GM21526 (cell line): ENCODE data around the gene GBX1.

Experiments
- ATAC-seq: cut with Tn5 transposase; IDR thresholded peaks from one replicate; pipeline ENCODE4 v1.9.1; 2021; ENCODE audit warnings: moderate library complexity; ENCODE audit not compliant: unreplicated experiment, low FRiP score

The GBX1 gene

DNA sequence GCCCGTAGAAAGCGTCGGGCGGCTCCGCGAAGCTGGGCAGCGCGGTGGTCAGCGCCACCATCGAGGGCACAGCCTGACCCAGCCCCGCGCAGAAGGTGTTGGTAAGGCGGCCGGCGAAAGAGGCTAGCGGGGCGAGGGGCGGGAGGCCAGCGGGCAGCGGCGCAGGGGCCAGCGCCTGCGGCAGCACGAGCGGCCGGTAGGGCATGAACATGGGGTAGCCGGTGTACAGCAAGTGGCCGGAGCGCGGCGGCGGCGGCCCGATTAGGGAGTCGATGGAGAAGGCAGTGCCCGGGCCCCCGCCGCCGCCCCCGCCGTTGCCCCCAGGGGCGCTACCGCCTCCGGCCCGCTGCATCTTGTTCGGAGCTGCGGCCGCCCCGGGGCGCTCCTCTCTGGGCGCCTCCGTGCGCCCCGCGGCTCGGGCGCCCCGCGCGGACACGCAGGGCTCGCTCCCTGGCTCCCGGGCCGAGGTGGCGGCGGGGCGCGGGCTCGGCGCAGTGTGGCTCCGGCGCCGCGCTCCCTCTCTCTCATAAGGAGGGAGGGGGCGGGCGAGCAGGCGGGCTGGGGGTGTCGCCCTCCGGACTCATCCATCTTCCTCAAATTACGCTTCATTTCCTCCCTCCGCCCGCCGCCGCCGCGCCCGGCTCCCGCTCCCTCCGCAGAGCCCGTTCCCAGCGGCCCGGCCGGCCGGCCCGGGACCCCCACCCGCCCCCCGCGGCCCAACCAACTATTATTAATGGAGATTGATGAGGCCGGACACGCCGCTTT lies at the start of gene GBX1:
Gene GBX1 (minus strand): TSS at position 498 of the 765 bp plus-strand sequence. CDS start 146 bp downstream, at position 352.
- no peak for ATAC-seq

GRCh38 chr7:151215396-151215795 lies 47.9 kb upstream of the GBX1 start:
- ATAC-seq = no peak

GRCh38 chr7:151213826-151214225 lies 46.3 kb upstream of the GBX1 start:
- ATAC-seq = no peak

DNA sequence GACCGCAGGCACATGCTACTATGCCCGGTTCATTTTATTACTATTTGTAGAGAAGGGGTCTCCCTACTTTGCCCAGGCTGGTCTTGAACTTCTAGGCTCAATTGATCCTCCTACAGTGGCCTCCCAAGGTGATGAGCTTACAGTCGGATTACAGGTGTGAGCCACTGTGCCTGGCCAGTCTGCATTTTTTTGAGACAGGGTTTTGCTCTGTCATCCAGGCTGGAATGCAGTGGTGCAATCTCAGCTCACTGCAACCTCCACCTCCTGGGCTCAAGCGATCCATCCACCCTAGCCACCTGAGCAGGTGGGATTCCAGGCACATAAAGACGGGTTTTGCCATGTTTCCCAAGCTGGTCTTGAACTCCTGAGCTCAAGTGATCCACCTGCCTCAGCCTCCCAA lies 45.1 kb upstream of the GBX1 start:
- ATAC-seq = no peak

DNA sequence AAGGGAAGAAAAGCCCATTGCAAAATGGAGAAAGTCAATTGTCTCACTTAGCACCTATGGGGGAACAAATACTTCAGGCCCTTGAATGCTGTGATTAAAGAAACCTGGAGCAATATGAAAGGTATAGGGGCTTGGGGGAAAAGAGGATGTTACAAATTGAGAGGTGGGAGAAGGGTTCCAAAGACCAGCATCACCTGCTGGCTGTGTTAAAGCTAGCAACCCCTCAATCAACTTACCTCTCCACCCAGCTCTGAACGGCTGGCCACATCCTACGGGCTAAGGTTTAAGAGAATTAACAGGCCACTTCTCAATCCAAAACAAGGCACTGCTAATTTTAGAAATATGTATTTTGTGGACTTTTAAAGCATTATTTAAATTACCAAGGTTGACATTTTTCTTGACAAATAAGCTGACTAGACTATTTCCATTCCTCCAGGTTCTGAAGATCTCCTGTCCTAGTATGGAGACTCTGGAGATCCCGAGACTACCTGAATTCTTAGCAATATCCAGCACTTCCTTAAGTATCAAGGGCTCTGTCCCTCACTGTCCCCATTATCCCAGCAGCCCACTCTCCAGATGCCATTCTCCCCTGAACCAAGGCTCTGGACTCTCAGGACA lies 43.8 kb upstream of the GBX1 start:
- no peak for ATAC-seq

GRCh38 chr7:151210087-151210854 lies 42.8 kb upstream of the GBX1 start, which contains the start of gene H2BK1:
Gene H2BK1, minus strand, starts transcription at chr7:151210488. Its CDS starts 170 bp downstream, at chr7:151210318.
- ATAC-seq = no peak

DNA sequence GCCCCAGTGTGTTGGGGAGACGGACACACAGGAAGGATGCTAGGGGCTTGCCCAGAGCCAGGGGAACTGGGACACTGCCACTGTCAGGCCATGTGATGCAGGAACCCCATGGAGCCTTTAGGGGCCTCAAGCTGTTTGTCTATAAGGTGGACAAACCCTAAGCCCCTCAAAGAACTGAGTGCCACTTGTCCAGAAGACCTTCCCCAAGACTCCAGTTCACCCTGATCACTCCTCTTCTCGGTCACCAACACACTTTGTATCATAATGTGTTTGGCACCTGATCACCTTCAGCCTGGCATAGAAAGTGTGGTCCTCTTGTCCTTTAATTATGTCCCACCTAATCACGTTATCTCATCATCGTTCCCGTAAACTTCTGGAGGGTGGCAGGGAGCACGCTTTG lies 42.1 kb upstream of the GBX1 start:
- no peak for ATAC-seq

DNA sequence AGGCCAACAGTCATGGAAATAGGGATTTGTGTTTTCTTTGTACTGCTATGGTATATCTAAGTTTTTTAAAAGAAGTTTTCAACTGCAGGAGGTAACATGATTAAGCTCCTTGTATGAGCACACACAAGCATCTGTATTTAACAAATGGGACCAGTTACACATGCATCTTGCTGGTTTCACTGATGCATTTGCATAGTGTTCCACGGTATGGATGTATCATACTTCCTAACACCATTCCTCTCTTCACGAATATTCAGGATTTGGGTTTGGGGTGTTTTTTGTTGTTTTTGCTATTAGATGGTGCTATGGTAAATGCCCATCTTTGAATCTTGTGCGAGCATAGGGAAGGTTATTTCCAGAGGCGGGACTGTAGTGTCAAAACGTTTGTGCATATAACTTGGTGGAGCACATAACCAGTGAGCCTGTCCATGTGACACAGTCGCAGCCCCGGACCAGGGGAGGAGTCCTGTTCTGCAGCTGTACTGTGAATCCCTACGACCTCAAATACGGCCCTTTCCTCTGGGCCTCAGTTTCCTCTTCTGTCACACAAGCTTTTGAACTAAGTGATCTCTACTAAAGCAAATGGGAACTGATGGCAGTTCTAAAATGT lies 40.9 kb upstream of the GBX1 start:
- no peak for ATAC-seq

GRCh38 chr7:151207804-151208203 lies 40.3 kb upstream of the GBX1 start:
- ATAC-seq = no peak

GRCh38 chr7:151207315-151207714 lies 39.8 kb upstream of the GBX1 start:
- ATAC-seq = no peak

GRCh38 chr7:151206914-151207313 lies 39.4 kb upstream of the GBX1 start:
- ATAC-seq = no peak

GRCh38 chr7:151205730-151206129 lies 38.2 kb upstream of the GBX1 start:
- ATAC-seq = no peak

DNA sequence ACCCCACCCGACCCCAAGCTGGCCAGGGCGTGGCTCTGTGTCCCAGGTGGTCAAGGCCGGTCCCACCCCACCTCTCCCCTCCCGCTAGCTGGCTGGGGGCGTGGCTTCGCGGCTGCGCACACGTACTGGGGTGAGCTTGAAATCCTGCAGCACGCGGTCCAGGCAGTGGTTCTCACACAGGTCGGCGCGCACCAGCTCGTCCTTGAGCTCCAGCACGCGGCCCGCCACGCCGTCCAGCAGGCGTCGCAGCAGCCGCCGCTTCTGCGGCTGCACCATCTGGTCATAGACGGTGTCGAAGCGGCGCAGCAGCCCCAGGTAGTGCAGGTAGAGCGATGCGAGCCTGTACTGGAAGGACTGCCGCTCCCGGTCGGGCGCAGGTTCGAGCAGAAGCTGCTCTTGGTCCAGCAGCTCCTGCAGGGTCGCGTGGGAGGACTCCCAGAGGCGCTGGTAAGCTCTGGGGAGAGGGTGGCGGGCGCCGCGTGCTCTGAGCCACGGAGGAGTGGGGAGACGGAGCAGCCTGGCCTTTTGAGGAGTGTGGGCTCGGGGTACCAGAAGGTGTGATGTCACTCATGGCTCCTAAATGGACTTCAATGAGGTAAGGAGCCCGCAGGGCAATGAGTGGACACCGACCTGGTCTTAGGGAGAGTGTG lies 37.0 kb upstream of the GBX1 start:
- ATAC-seq = no peak

- no peak for ATAC-seq
Observed at GRCh38 chr7:151202836-151203235, 35.3 kb upstream of the GBX1 start.

- no peak for ATAC-seq
Observed at GRCh38 chr7:151201751-151202150, 34.3 kb upstream of the GBX1 start.

GRCh38 chr7:151201344-151201743 lies 33.9 kb upstream of the GBX1 start:
- ATAC-seq = no peak

GRCh38 chr7:151198945-151199848 lies 31.7 kb upstream of the GBX1 start:
- no peak for ATAC-seq

DNA sequence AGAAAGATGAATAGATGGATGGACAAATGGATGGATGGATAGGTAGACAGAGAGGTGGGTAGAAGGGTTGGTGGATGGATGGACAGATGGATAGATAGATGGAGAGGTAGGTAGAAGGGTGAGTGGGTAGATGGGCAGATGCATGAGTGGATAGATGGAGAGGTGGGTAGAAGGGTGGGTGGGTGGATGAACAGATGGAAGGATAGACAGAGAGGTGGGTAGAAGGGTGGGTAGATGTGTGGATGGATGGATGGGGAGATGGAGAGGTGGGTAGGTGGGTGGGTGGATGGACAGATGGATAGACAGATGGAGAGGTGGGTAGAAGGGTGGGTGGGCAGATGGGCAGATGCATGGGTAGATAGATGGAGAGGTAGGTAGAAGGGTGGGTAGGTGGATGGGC lies 30.4 kb upstream of the GBX1 start:
- no peak for ATAC-seq

GRCh38 chr7:151195616-151196450 lies 28.3 kb upstream of the GBX1 start:
- ATAC-seq = no peak
